ENCODE measurements around the gene DCAF12.

Gene DCAF12

DNA sequence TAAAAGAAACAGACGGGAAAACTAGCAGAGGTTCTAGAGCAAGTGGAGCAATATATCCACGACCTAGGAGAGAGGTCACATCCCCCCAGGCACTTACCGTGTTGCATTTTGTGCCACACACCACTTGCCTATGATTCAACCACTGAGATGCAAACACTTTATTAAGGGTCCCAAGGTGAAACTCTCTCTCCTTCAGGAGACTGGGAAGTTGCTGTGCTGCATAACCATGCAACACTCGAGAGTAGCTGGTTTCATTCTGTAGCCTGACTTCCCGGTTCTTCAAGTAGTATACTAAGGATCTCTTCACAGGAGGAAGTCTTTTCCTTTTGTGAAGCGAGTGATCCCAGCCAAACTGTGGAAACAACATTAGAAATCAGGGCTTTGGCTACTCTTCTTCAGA is 1.6 kb downstream of the DCAF12 start:
- no peak for DNase-seq

- no peak for DNase-seq
These were observed 2.4 kb downstream of the DCAF12 start for GRCh38 chr9:34124099-34124498.

DNA sequence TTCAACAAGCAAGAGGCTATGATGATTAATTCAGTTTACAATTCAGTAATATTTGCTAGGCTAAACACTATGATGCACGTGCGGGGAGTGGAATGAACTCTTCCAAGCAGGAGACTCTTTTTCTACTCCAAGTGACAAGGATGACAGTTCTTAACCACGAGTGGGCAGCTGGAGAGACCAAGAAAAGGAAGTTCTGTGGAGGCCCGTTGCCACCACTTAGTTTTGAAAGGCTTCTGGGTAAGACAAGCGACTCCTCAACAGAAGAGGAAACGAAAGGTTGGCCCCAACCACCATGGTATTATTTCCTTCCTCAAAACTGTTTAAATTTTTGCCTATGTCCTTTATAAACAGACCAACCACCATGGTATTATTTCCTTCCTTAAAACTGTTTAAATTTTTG is 2.8 kb downstream of the DCAF12 start:
- DNase-seq = no peak

DNA sequence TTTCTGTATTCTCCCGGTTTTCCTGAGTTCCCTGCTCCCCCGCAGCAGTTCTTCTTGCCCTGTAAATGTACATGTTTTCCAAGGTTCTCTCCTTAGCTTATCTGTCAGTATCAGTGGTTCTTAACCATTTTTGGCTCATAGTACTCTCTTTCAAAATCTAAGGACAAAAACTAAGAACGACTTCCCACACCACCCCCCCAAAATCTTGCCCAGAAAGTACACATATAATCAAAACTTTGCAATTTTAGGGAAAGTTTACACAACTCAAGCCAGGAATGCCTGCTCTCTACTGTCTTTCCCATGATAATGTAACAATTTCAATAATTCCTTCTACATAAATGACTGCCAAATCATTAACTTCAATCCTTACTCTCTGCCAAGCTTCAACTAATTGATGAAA is 4.5 kb downstream of the DCAF12 start:
- DNase-seq = no peak

GRCh38 chr9:34119713-34120112 is 6.8 kb downstream of the DCAF12 start:
- no peak for DNase-seq

DNA sequence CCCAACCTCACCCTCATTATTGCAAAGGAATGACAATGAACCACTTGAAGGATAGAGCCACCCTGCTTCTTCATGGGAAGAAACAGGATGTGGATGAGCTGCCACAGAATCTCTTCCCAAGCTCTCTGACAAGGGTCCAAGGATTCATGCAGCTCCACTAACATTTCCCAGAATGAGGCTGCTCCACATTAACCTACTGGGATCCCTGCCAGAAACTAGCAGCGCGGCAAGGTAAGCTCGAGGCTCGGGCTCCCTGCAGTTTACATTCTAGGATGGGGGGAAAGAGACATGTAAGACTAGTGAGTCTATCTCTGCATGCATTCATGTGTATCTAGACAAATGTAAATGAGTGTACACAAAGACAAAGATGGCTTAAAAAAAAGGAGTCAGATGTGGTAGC is 12.1 kb downstream of the DCAF12 start:
- no peak for DNase-seq

- no peak for DNase-seq
These were observed 20.4 kb downstream of the DCAF12 start for GRCh38 chr9:34106110-34106509.

DNA sequence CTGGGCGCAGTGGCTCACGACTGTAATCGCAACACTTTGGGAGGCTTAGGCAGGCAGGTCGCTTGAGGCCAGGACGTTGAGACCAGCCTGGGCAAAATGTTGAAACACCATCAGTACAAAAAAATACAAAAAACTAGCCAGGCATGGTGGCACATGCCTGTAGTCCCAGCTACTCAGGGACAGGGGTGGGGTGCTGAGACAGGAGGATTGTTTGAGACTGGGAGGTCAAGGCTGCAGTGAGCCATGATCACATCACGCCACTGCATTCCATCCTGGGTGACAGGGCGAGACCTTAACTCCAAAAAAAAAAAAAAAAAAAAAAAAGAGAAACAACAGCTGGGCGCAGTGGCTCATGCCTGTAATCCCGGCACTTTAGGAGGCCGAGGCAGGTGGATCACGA is 23.7 kb downstream of the DCAF12 start:
- DNase-seq = no peak

DNA sequence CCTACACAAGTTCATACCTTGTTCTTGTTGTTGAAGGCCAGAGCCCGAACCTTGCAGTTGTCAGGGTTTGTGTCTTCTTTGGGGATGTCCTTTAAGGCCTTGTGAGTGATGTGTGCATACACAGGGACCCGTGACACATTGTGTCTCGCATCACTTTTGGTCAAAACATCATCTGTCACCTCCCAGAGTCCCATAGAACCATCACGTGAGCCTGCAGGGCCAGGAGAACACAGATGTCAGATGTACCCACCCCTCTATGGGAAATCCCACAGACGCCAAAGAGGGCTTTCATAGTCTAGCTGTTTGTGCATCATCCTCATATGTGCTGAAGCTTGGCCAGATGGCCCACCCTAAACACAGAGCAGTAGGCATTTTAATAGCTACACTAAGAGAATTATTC is 28.2 kb downstream of the DCAF12 start:
- no peak for DNase-seq

GRCh38 chr9:34097865-34098264 is 28.6 kb downstream of the DCAF12 start:
- DNase-seq = no peak

- DNase-seq = no peak
These were observed 29.7 kb downstream of the DCAF12 start for GRCh38 chr9:34096751-34097150.

DNA sequence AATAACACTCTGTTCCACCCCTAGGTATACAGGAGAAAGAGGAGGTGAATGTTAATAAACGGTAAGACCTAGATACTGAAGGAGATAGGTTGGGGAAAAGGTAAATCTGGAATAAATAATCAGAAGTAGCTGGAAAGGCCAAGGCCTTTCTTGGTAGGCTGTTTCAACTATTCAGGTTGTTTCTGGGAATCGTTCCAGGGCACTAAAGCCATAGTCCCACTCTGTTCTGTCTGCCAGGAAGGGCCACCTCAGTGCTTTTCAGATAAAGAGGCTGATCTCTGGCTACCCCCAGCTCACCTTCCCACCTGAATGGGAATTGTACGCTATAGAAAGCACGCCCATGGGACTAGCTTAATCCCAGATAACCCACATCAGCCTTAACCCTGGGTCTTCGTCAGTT is 32.9 kb downstream of the DCAF12 start:
- DNase-seq = no peak

DNA sequence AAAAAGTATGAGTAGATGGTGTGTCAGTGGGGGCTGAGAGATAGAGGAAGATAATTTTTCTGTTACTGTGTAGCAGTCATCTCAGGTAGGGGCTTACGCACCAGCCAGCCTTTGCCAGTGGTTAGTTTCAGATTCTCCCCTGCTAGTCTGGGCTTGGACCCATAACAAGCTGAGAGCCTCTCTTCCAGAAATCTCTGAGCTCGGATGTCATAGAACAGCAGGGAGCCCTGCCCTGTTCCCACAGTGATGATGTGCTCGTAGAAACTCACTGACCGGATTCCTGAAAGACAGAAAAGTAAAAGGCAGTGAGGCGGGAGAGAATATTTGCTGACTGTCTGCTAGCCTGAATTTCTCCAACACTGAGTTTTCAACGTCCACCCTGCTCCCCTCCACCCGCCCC is 37.2 kb downstream of the DCAF12 start:
- no peak for DNase-seq

DNA sequence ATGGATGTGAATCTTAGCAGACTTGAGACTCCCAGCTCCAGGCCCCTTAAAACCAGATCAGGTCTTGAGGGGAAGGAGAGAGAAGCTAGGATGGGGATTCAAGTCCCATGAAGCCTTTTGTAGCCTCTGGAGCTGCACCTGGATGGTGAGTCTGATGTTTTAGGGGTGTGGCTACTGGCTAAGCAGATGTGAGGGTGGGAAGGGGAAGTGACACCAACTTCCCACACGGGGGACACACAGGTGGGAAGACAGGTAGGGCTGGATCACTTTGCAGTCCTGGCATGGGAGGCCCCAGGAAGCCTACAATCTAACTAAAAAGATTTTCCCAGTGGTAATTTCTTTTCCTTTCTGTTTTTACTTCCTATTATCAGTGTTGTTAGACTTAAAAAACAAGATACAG is 39.1 kb downstream of the DCAF12 start:
- DNase-seq = no peak

- DNase-seq = no peak
These were observed 39.6 kb downstream of the DCAF12 start for GRCh38 chr9:34086864-34087263.

GRCh38 chr9:34085581-34086500 is 40.7 kb downstream of the DCAF12 start:
- DNase-seq = no peak

DNA sequence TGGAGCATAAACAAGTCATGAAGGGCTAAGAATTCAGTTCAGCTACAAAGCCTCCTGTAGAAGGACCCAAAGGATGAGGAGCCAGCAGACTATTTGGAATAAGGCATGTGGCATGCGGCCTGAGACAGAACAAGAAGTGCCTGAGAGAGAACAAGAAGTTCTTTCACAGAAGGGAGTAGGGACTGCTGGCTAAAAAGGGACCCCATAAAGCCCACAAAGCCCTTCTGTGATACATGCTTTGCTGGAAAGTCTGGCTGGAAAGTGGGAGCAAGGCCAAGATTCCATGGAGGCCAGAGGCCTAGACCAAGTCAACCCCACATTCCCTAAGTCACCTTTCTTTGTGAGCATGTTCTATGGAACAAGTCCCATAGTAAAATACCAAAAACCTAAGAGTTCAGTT is 41.9 kb downstream of the DCAF12 start:
- no peak for DNase-seq

DNA sequence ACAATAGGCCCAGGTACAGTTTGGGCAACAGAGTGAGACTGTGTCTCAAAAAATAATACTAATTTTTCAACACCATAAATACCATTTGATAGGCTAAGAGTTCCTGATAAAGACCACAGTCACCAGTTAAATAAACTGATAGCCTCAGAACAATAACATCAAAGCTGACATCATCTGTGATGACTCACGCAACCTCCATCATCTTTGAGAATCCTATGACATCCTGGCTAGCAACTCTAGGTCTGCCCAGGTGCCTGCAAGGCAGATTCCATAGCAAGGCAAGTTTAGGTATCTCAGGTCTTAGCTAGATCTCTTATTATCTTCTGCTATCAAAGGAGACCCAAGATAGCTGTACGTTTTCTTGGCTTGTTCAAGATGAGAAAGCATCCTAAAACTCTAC is 47.3 kb downstream of the DCAF12 start:
- DNase-seq = no peak

- no peak for DNase-seq
These were observed 53.5 kb downstream of the DCAF12 start for GRCh38 chr9:34072868-34073590.

DNA sequence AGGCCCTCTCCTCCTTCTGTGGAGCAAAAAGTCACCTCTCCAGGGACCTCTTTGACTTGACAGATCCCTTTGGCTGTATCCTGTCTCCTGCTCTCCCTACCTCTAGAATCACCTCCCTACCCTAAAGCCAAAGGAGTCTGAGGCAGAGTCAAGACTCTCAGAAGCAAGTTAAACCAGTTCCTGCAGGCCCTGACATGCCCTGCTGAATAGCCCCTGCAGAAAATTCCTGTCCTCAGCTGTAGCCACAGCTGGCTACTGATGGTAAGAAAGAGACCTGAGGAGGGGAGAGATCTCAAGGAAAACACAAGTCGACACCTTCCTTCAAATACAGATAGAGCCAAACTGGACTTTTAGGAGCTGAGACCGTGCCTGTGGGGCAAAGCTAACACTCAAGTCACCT is 54.1 kb downstream of the DCAF12 start:
- no peak for DNase-seq

DNA sequence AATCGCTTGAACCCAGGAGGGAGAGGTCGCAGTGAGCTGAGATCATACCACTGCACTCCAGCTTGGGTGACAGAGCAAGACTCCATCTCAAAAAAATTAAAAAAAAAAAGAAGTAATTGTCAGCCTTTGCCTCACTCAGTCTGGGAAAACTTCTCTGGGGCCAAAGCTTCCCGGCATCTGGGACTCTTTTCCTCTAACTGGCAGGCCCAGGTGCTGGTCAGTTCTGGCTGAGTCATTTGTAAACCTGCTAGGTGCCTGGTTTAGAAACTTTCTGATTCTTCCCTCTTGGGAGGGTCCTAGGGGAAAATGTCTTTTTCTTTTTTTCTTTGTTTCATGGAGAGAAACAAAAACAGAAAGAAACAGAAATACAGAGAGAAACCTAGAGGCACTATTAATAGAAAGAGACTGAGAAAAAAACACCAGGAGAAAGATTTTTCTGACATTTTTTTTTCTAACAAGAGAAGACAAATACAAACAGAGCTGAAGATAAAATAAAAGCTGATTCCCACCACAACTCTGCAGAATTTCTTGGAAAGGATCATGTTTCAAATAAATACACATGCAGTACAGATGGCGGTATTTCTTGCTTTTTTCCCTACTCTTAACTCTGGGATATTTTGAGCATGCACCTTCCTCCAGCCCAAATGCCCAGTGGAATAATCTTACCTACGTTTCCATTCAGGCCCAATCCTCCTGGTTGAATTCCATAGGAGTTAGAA is 55.7 kb downstream of the DCAF12 start:
- DNase-seq = no peak

GRCh38 chr9:34069831-34070230 is 56.7 kb downstream of the DCAF12 start:
- DNase-seq = no peak

GRCh38 chr9:34065541-34065940 is 61.0 kb downstream of the DCAF12 start:
- DNase-seq = no peak

GRCh38 chr9:34059954-34060353 is 66.5 kb downstream of the DCAF12 start:
- DNase-seq = no peak

All from NCI-H2029 treated with DMSO at 0.1 percent for 48 hours (cell line).